Measurements from ENCODE around the gene NRL.
"Not testable (repeated sequence)": the region's sequence is repeated elsewhere in the genome, so short reads cannot be mapped to it uniquely, and the experiment has no call there.

The NRL gene

DNA sequence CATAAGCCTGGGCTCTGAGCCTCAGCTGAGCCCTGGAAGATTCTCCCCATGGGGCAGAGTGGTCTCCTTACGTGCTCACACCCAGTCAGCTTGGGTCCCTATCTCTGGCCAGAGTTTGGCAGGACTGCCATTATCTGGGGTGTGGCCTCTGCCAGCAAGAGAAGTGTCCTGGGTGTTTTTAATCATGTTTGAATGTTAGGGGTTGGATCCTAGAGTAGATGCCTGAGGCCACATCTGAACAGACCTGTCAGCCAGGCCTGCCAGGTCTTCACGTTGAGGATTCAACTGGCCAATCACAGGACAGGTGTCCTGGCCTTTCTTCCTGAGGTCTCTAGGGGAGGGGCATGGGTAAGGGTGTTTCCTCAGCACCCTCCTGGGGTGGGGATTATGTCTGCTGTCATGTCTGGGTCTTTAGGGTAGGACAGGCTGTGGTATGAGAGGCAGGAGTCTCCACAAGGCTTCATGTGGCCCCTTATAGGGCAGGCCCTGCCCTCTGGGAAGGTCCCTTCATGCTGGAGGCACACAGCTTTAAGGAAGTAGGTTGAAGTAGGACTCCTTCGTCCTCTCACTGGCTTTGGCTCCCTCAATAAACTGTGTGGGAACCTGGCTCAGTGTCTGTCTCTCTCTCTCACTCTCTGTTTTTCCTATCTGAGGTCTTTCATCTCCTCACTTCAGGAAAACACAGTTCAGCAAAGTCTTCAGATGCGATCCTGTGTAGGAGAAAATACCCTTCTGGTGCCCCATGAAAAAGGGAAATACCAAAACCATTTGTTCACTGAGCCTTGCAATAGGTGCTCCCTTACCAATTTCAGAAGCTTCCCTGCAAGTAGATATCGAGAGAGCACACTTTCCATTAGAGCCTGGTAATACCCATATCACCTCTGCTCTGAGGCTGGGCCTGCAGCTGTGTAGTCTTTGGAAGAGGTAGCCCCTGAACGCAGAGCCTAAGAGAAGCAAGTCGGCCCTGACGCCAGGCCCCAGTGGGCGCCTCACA lies 9.0 kb upstream of the NRL start:
- no peak for DNase-seq

- no peak for DNase-seq
These were observed 8.1 kb upstream of the NRL start for GRCh38 chr14:24122898-24123297.

DNA sequence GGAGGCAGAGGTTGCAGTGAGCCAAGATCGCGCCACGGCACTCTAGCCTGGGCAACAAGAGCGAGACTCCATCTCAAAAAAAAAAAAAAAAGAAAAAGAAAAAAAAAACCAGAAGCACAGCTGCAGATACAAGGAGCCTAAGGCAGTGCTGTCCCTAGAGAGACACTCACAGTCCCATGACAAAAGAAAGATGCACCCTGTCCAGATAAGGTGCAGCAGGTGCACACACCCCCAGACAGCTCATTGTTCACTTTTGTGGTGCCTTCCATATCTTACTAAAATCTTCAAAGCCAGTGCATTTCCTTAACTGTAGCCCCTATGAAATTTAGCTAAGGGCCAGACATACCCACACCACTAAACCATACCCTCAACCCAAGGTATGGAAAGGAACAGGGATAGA lies 7.7 kb upstream of the NRL start:
- no peak for DNase-seq

- no peak for DNase-seq
These were observed 6.5 kb upstream of the NRL start for GRCh38 chr14:24121210-24121609.

DNA sequence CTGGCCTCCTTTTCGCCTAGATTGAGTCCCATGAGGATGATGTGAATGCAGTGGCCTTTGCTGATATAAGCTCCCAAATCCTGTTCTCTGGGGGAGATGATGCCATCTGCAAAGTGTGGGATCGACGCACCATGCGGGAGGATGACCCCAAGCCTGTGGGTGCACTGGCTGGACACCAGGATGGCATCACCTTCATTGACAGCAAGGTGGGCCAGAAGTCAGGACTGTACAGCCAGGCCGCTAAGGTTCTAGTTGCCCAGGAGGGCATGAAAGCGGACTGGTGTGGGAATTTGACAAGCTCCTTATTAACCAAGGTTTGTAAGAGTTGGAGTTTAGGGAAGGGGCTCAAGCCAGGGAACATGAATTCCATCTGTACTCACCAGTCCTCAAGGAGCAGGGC lies 4.9 kb upstream of the NRL start:
- DNase-seq: no peak

DNA sequence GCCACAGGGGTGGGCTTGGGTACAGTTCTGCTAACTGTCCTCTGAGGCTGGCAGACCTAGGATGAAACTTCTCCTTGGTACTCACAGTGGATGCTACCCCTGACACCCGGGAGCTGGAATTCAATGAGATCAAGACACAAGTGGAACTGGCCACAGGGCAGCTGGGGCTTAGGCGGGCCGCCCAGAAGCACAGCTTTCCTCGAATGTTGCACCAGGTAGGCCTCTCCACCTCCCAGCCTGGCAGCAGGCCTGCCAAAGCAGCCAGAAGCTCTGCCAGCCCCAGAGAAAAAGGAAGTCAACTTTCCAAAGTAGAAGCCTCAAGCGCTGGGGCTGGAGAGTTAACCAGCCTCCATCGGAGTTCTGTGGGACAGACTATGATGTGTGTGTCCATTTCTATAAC lies 2.4 kb upstream of the NRL start:
- no peak for DNase-seq

- DNase-seq: no peak
These were observed 1.5 kb upstream of the NRL start for GRCh38 chr14:24116128-24116814.

- no peak for DNase-seq
These were observed 826 bp upstream of the NRL start for GRCh38 chr14:24115422-24116127.

DNA sequence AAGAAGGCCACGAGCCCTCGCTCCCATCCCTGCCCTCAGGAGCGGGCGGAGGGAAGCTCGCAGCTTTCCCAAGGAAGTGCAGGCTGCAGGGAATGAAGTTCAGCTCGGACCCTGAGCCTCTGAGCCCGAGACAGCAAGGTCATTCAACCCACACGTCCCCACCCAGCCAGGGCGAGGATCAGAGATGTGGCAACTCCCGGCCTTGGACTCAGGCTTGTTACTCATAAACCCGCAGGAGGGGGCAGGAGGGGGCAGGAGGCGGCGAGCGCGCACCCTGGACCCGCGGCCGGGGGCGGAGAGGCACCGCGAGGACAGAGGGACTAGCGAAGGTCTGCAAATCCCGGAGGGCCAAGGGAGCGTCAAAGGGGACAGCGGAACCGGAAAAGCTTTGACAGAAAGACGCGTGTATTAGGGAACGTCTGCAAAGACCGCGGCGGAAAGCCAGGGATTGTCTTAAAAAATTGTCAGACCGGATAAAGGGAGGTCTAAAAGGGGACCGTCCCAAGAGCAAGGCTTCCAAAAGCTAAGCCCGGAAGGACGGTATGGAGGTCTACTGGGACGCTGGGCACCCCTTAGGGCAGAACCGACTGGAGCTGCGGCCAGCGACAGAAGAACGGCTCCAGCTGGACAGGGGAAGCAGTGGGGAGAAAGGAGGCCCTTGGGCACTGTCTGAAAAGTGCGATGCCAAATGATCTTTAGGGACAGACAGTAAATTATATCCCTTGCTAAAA lies 783 bp downstream of the NRL start:
- peak; percentile 69 for DNase-seq

- no peak for DNase-seq
These were observed 1.4 kb downstream of the NRL start for GRCh38 chr14:24113379-24113800.

DNA sequence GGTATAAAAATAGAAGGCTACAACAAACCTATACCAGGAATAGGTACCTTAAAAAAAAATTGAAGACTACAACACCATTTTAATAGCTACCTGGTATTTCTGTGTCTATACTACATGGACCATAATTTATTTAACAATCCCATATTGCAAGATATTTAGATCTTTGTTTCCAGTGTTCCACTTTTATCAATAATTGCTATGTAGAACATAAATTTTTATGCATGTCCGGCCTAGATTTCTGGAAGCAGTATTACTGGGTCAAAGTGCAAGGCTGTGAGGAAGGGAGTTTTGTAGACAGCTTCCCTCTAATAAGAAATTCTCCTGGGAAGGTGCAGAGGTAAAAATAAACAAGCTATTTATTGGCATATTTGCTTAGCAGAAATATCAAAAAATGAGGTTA lies 4.2 kb downstream of the NRL start:
- no peak for DNase-seq

GRCh38 chr14:24110060-24110459 lies 4.7 kb downstream of the NRL start:
- no peak for DNase-seq

GRCh38 chr14:24108336-24108874 lies 6.3 kb downstream of the NRL start:
- no peak for DNase-seq

DNA sequence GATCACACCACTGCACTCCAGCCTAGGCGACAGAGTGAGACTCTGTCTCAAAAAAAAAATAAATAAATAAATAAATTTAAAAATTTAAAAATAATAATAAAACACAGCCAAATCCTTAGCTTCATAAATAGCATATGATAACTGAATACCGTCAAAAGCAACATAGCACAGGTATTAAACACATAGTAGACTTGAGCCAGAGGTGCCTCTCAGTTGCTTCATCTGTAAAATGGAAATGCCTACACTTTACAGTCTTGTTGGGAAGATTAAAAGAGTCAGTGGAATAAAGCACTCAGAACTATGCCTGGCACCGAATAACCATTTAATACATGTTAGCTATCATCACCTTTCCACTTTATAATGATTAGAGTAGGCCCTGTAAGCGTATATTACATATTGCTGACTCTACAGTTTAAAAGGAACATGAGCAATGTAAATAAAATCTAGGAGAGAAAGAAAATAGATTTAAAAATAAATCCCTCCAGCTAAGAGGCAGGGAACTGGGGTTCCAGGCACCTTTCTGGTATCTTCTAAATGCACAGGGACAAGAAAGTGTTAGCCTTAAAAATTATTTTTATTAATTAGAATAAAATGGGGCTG lies 8.0 kb downstream of the NRL start:
- DNase-seq: no peak

DNA sequence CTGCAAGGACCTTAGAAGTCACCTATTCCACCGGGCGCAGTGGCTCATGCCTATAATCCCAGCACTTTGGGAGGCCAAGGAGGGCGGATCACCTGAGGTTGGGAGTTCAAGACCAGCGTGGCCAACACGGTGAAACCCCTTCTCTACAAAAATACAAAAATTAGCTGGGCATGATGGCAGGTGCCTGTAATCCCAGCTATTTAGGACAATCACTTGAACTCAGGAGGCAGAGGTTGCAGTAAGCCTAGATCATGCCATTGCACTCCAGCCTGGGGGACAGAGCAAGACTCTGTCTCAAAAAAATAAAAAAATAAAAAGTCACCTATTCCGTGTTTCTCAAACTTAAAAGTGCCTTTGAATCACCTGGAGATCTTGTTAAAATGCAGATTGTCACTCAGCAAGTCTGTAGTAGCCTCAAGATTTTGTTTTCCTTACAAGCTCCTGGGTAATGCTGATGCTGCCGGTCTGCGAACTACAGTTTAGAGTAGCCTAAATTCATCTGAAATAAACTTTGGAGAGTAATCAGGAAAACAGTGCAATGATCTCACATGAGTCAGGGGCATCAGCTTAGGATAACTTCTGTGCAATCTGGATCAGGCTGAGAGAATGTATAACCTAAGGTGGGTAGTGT lies 9.0 kb downstream of the NRL start:
- DNase-seq: not testable (repeated sequence)

DNA sequence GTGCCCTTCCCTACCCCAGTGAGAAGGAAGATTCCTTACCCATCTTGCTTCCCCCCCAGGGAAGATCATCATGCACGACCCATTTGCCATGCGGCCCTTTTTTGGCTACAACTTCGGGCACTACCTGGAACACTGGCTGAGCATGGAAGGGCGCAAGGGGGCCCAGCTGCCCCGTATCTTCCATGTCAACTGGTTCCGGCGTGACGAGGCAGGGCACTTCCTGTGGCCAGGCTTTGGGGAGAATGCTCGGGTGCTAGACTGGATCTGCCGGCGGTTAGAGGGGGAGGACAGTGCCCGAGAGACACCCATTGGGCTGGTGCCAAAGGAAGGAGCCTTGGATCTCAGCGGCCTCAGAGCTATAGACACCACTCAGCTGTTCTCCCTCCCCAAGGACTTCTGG lies 11.3 kb downstream of the NRL start:
- DNase-seq: no peak

GRCh38 chr14:24102357-24103048 lies 12.2 kb downstream of the NRL start:
- no peak for DNase-seq

DNA sequence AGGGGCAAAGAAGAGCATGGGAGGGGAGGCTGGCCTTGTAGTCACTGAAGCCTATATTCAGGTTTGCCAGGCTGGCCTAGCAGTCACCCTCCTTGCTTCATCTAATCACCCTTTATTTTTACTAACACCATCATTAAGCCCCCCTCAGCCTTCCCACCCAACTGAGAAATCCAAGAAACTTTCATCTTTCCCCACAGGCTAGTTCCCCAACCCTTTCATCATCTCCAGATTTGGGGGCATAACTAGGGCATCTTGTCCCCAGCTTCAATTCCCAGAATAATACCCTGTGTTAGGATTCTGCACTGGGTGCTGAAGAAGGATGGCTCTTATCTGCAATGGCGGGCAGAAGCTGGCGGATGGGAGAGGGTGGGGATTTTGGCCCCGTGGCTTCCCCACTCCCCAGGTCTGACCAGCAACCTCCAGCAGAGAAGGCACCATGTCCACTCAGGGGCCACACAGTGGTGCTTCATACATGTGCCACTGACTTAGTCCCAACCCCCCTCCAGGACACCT lies 13.7 kb downstream of the NRL start:
- no peak for DNase-seq

DNA sequence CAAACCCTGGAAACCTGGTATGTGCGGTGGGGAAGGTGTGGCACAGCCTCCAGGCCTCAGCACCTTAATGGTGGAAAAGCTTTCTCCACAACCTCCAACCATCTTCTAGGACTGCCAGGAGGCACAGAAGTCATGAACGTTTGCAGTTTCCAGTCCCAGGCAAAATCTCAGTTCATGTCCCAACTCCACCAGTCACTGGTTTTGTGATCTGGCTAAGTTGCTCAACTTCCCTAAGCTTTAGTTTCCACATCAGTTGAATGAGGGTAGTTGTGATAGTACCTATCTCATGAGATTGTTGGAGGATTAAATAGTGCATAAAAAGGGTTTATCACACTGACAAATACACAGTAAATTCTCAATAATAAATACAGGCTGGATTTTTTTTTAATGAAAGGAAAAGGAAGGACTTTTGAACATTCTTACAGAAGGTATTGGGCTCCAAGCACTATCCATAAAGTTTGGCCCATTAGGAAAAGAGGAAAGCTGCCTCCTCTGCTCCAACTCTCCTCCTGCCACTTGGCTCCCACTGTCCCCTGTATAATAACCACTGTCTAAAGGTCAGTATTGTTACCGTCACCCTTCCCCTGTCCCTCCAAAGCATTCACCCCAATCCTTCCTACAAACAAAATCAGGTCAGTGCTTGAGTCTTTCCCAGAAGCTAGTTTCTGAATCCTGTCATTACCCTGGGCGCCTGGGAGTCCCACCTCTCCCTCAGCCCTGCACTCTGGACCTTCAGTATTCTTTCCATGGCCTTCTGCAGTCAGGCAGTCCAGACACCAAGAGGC lies 14.4 kb downstream of the NRL start:
- no peak for DNase-seq

Data from stimulated activated CD4-positive, alpha-beta T cell treated with anti-CD3 and anti-CD28 coated beads, Interleukin-4, amount 100 ng/mL, for 1 hour (primary cell).